ENCODE results near the gene CSRP1. TPM values are rescaled to one million over a fixed set of nuclear protein-coding genes. Genes with fewer than 3 reads are reported as not detected.
A peak's percentile ranks its signal among the peaks of the same experiment; 100 is the strongest.

CSRP1 gene
- polyA plus RNA-seq, 6 donors from 2014 or later, result 25.4 to 35.4 (median 27.8) TPM

GRCh38 chr1:201504799-201505502, 2.0 kb downstream of the CSRP1 start:
- no peak for DNase-seq
- no peak for ATAC-seq (ENCODE audit: low read depth in 2 of 2)
- Mint-ChIP-seq H3K4me3 (peak overlapping the region in 6 of 8 donors; percentile 43 to 95 (median 82)), H3K36me3 (no peaks in the 10 kb centered on the region), H3K9me3 (no peaks in the 10 kb centered on the region), H3K27ac (peak overlapping the region in 1 of 6 donors; percentile 55), H3K27me3 (no peaks in the 10 kb centered on the region), H3K4me1 (peaks cover 10 to 28% (median 17%) of the 10 kb centered on the region in 3 donors)

DNA sequence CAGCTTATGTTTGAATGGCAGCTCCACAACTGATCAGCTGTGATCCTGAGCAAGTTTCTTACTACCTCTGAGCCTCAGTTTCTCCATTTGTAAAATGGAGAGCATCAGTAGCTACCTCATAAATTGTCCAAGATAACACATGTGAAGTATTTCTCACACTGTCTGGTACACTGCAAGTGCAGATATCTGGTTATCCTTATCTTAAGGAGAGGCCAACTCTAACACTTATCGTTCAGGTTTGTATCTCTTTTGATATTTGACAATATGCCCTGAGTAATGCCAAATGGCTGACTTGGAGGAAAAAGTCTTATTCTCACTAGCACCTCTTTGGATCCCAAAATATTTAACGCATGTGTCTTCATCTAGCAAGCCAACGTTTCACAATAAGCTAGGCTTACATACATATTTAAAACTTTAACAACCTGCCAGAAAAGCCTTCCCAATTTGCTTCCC, 2.7 kb downstream of the CSRP1 start:
- Mint-ChIP-seq H3K4me1 (peaks cover 9 to 28% (median 17%) of the 10 kb centered on the region in 3 donors), H3K36me3 (no peaks in the 10 kb centered on the region), H3K4me3 (peak overlapping the region in 2 of 8 donors; percentile 25 to 38), H3K27me3 (no peaks in the 10 kb centered on the region), H3K9me3 (no peaks in the 10 kb centered on the region), H3K27ac (no peak overlapping the region)
- ATAC-seq (ENCODE audit: low read depth in 2 of 2), result no peak
- no peak for DNase-seq

- peaks cover 9 to 28% (median 17%) of the 10 kb centered on the region in 3 donors for H3K4me1 Mint-ChIP-seq
- ATAC-seq (ENCODE audit: low read depth in 2 of 2), result no peak
- H3K36me3 Mint-ChIP-seq, result no peaks in the 10 kb centered on the region
- no peaks in the 10 kb centered on the region for H3K9me3 Mint-ChIP-seq
- H3K27ac Mint-ChIP-seq, result no peak overlapping the region
- H3K27me3 Mint-ChIP-seq, result no peaks in the 10 kb centered on the region
- no peak for DNase-seq
- H3K4me3 Mint-ChIP-seq, result peak overlapping the region in 1 of 8 donors; percentile 43
These were observed 3.3 kb downstream of the CSRP1 start for GRCh38 chr1:201503397-201504176.

- no peak for DNase-seq
- Mint-ChIP-seq H3K4me1 (peaks cover 9 to 20% (median 17%) of the 10 kb centered on the region in 3 donors), H3K4me3 (peak overlapping the region in 1 of 8 donors; percentile 10), H3K9me3 (no peaks in the 10 kb centered on the region), H3K27me3 (no peaks in the 10 kb centered on the region), H3K27ac (no peak overlapping the region), H3K36me3 (no peaks in the 10 kb centered on the region)
- no peak for ATAC-seq (ENCODE audit: low read depth in 2 of 2)
These were observed 4.4 kb downstream of the CSRP1 start for GRCh38 chr1:201502511-201502857.

DNA sequence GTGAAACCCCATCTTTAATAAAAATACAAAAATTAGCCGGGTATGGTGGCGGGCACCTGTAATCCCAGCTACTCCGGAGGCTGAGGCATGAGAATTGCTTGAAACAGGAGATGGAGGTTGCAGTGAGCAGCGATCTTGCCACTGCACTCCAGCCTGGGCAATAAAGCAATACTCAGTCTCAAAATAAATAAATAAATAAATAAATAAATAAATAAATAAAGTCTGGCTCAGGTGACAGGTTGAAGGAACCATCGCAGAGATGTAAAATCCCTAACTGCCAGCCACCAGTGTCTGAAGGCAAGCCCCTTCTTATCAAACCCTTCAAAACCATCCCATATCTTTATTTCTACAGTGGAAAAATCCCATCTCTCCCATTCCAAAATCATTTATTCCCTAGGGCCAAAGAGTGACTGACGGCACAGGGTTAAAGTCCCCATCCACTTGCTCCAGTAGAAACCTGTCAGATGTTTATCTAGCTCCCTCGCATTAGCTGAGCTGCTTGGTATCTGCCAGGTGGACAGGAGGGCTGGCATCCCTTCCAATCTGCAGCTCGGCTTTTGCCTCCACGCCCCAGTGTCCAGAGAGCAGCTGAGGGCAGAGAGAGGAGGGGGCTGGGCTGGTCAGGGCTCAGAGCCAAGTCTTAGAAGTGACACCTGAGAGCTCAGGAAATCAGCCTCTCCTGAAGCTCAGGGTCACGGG, 5.0 kb downstream of the CSRP1 start:
- no peak for ATAC-seq (ENCODE audit: low read depth in 2 of 2)
- DNase-seq, result no peak
- Mint-ChIP-seq H3K27me3 (no peaks in the 10 kb centered on the region), H3K9me3 (no peaks in the 10 kb centered on the region), H3K27ac (no peak overlapping the region), H3K4me1 (peaks cover 9 to 17% (median 17%) of the 10 kb centered on the region in 3 donors), H3K4me3 (peak overlapping the region in 1 of 8 donors; percentile 10), H3K36me3 (no peaks in the 10 kb centered on the region)

GRCh38 chr1:201501144-201501543, 5.8 kb downstream of the CSRP1 start:
- ATAC-seq (ENCODE audit: low read depth in 2 of 2), result no peak
- Mint-ChIP-seq H3K9me3 (no peaks in the 10 kb centered on the region), H3K4me1 (peaks cover 6 to 13% (median 12%) of the 10 kb centered on the region in 3 donors), H3K27me3 (no peaks in the 10 kb centered on the region), H3K4me3 (no peak overlapping the region), H3K36me3 (no peaks in the 10 kb centered on the region), H3K27ac (no peak overlapping the region)
- DNase-seq, result no peak

DNA sequence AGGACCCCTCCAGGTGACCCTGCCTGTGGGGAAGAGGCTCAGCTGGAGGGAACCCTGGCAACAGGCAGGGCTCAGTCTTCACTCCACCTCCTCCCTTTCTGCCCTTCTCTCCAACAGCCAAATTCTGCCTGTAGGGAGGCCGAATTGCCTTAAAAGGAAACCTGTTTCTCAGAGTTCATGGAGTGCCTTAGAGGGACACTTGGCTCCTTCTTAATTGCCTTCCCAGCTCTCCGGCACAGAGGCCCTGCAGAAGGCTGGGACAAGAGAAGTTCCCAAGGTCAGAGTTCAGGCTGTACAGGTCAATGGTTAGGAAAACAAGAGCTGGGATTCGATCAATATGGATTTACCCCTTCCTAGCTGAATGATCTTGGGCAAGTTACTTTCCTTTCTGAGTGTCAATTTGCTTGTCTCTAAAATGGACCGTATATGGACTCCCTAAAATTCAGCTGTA, 6.2 kb downstream of the CSRP1 start:
- Mint-ChIP-seq H3K27ac (no peak overlapping the region), H3K4me3 (no peak overlapping the region)
- DNase-seq, result no peak

GRCh38 chr1:201499795-201500669, 6.9 kb downstream of the CSRP1 start:
- Mint-ChIP-seq H3K36me3 (no peaks in the 10 kb centered on the region), H3K9me3 (no peaks in the 10 kb centered on the region), H3K4me3 (no peak overlapping the region), H3K27me3 (no peaks in the 10 kb centered on the region), H3K4me1 (peaks cover 0 to 2% (median under 1%) of the 10 kb centered on the region in 3 donors), H3K27ac (no peak overlapping the region)
- ATAC-seq (ENCODE audit: low read depth in 2 of 2), result no peak
- no peak for DNase-seq

More for the DNA sequence above, 6.2 kb downstream of the CSRP1 start:
- ATAC-seq (ENCODE audit: low read depth in 2 of 2), result no peak
- peaks cover 6 to 8% (median 7%) of the 10 kb centered on the region in 3 donors for H3K4me1 Mint-ChIP-seq
- no peaks in the 10 kb centered on the region for H3K36me3 Mint-ChIP-seq
- H3K9me3 Mint-ChIP-seq, result no peaks in the 10 kb centered on the region
- H3K27me3 Mint-ChIP-seq, result no peaks in the 10 kb centered on the region

DNA sequence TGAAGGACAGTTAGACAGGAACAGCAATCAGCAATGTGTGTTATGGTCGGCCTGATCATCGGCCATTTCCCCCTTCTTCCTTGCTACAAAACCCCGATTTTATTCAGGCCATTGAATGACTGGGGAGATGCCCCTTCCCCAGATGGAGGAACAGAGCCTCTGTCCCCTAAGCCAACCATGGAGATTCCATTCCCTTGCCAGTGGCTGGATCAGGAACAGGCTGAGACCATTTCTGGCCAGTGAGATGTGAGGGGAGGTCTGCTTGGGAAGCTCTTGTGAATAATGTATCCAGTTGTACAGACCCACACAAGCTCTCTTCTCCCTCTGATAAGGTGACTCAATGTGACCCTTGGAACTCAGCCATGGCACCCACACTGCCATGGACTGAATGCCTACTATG, 7.7 kb downstream of the CSRP1 start:
- Mint-ChIP-seq H3K9me3 (no peaks in the 10 kb centered on the region), H3K27ac (peak overlapping the region in 2 of 6 donors; percentile 20 to 49), H3K4me3 (no peak overlapping the region), H3K36me3 (peaks cover 6 to 7% of the 10 kb centered on the region in 2 donors), H3K27me3 (no peaks in the 10 kb centered on the region), H3K4me1 (no peaks in the 10 kb centered on the region)
- no peak for DNase-seq
- no peak for ATAC-seq (ENCODE audit: low read depth in 2 of 2)

DNA sequence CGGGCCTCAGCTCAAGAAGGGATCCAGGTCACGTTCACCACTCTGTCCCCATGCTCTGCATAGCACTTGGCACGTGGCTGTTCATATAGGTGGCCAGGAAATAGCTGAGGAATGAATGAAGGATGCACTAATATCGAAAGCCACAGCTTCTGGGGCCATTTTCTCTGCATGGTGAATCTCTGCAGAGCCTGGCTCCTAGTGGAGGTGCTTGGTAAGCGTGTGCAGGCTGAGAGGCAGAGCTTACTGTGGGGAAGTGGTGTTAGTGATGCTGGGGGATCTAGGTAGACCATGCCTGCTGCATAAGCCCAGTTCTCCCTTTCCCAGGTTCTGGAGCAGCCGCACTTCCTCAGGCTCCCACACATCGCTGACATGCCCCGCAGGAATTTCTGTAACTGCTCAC, 8.3 kb downstream of the CSRP1 start:
- H3K27ac Mint-ChIP-seq, result no peak overlapping the region
- H3K36me3 Mint-ChIP-seq, result peaks cover 9 to 13% of the 10 kb centered on the region in 2 donors
- no peak overlapping the region for H3K4me3 Mint-ChIP-seq
- no peaks in the 10 kb centered on the region for H3K9me3 Mint-ChIP-seq
- no peaks in the 10 kb centered on the region for H3K4me1 Mint-ChIP-seq
- H3K27me3 Mint-ChIP-seq, result no peaks in the 10 kb centered on the region
- ATAC-seq (ENCODE audit: low read depth in 2 of 2), result no peak
- no peak for DNase-seq

DNA sequence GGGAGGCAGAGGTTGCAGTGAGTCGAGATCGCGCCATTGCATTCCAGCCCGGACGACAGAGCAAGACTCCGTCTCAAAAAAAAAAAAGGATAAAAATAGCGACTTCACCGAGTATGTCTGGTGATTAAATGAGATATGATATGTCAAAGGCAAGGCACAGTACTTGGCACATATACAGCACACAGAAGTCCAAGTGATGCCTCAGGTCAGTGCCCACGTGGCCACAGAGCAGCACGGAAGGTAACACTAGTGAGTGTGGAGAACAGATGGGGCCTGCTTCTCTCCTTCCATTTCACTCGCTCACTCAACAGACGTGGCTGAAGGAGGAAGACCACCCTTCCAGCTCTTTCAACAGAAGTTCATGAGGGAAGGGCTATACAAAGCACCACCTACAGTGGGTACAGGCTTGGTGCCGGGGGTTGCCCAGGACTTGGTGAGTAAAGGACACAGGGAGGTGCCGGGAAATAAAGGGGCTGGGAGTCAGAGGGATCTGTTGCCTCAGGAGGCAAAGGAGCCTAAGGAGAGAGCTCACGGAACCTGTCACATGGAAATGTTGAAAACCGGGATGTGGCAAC, 8.9 kb downstream of the CSRP1 start:
- Mint-ChIP-seq H3K9me3 (peaks cover 0 to 2% (median 0%) of the 10 kb centered on the region in 7 donors), H3K27me3 (no peaks in the 10 kb centered on the region), H3K27ac (peak overlapping the region in 1 of 6 donors; percentile 38), H3K36me3 (peaks cover 9 to 19% of the 10 kb centered on the region in 2 donors), H3K4me1 (no peaks in the 10 kb centered on the region), H3K4me3 (peak overlapping the region in 1 of 8 donors; percentile 56)
- DNase-seq (no peak), ATAC-seq (ENCODE audit: low read depth in 2 of 2) (no peak)

- DNase-seq (no peak), ATAC-seq (ENCODE audit: low read depth in 2 of 2) (no peak)
- Mint-ChIP-seq H3K4me3 (no peak overlapping the region), H3K27ac (peak overlapping the region in 1 of 6 donors; percentile 8), H3K27me3 (no peaks in the 10 kb centered on the region), H3K36me3 (peaks cover 9 to 21% of the 10 kb centered on the region in 2 donors), H3K4me1 (no peaks in the 10 kb centered on the region), H3K9me3 (peaks cover 0 to 2% (median 0%) of the 10 kb centered on the region in 7 donors)
These were observed 10.6 kb downstream of the CSRP1 start for GRCh38 chr1:201496296-201496690.

Data from naive B cell (primary cell).